GM12878 (cell line): Measurements from ENCODE around the gene TMEM121B. TPM values are rescaled to one million over a fixed set of nuclear protein-coding genes. Genes with fewer than 3 reads are reported as not detected.

Source experiments
- ATAC-seq: fragments of 200-7000 bp; cut with Tn5 transposase; 3 replicates; pipeline ENCODE4 v1.9.1; 2020; ENCODE audit warnings: mild to moderate bottlenecking, moderate library complexity
- BruUV-seq: library from RNA; stranded (reverse); fragments of 400-500 nt; replicated peaks from 2 replicates; lab custom pipeline; 2021; lab: Mats Ljungman, UMichigan
- CTCF ChIA-PET: fragments of 300-600 bp; sonication (Branson Sonifier 250); formaldehyde crosslinking; extraction: SDS; loops from one replicate; lab custom pipeline; 2021; ENCODE audit warnings: inconsistent platforms; lab: Yijun Ruan, JAX
- POLR2A ChIA-PET: fragments of 350-600 bp; formaldehyde crosslinking; extraction: SDS; loops from one replicate; lab custom pipeline; 2021; ENCODE audit warnings: inconsistent platforms; lab: Charles Lee
- RAD21 ChIA-PET: fragments of 300-600 bp; sonication (Branson Sonifier 250); formaldehyde crosslinking; loops from one replicate; lab custom pipeline; 2023; ENCODE audit warnings: antibody characterized with exemption; ENCODE audit not compliant: unreplicated experiment; lab: Charles Lee
- SMC1A ChIA-PET: fragments of 300-600 bp; sonication (Branson Sonifier 250); formaldehyde crosslinking; loops from one replicate; lab custom pipeline; 2023; ENCODE audit not compliant: unreplicated experiment, uncharacterized antibody; lab: Charles Lee
- DNase-seq: peaks from one replicate; pipeline ENCODE4 v3.0.0-alpha.2; 2011; ENCODE audit warnings: low read depth, low spot score
- FAIRE-seq: peaks from 3 replicates; lab custom pipeline; 2011; peaks lifted over from hg19 to GRCh38; lab: Jason Lieb, UNC
- H2AFZ ChIP-seq: 2 replicates; pipeline ENCODE4 v1.6.0; 2011; ENCODE audit warnings: low read depth, low read length, control low read depth; ENCODE audit not compliant: control insufficient read depth
- H3K27ac ChIP-seq: 2 replicates; pipeline ENCODE4 v1.5.1; 2011; ENCODE audit warnings: control low read depth; ENCODE audit not compliant: control insufficient read depth, insufficient read depth
- H3K27me3 ChIP-seq, 2 experiments: replicated peaks in 1 of 2; 2 replicates each; pipeline versions ENCODE4 v1.6.0 to v1.6.1; 2011; ENCODE audit warnings: low read length in 1 of 2; ENCODE audit not compliant: control insufficient read depth in 2 of 2, insufficient read depth in 2 of 2
- H3K36me3 ChIP-seq, 2 experiments: 2 replicates each; pipeline ENCODE4 v1.5.1; 2011; ENCODE audit warnings: low read length in 1 of 2; ENCODE audit not compliant: control insufficient read depth in 2 of 2, insufficient read depth in 2 of 2
- H3K4me1 ChIP-seq: 2 replicates; pipeline ENCODE4 v1.6.1; 2011; ENCODE audit warnings: mild to moderate bottlenecking, low read length, moderate library complexity, mixed read lengths; ENCODE audit not compliant: control insufficient read depth, insufficient read depth
- H3K4me2 ChIP-seq: 2 replicates; pipeline ENCODE4 v1.6.0; 2011; ENCODE audit warnings: control low read depth; ENCODE audit not compliant: control insufficient read depth, insufficient read depth
- H3K4me3 ChIP-seq: fragments of 200-600 bp; sonication (generic); 2 replicates; pipeline ENCODE4 v1.5.1; 2016
- H3K79me2 ChIP-seq: 2 replicates; pipeline ENCODE4 v1.6.0; 2011; ENCODE audit warnings: low read length; ENCODE audit not compliant: control insufficient read depth, insufficient read depth
- H3K9ac ChIP-seq: 2 replicates; pipeline ENCODE4 v1.8.0; 2011; ENCODE audit warnings: low read length, control low read depth, mixed read lengths; ENCODE audit not compliant: control insufficient read depth, insufficient read depth
- H3K9me3 ChIP-seq: replicated peaks from 3 replicates; pipeline ENCODE4 v1.5.1; 2011; ENCODE audit warnings: mild to moderate bottlenecking, low read length; ENCODE audit not compliant: control insufficient read depth, insufficient read depth
- H4K20me1 ChIP-seq: 2 replicates; pipeline ENCODE4 v1.6.0; 2011; ENCODE audit not compliant: control insufficient read depth, insufficient read depth
- BHLHE40 ChIP-seq, 2 experiments: fragments of 450-650 bp in 1 of 2; IDR thresholded peaks; 2 replicates each; pipeline ENCODE4 v1.6.1; 2011 to 2017; ENCODE audit warnings: low read depth in 2 of 2, borderline replicate concordance in 1 of 2, improper control_type of control experiment in 1 of 2, low read length in 1 of 2, mild to moderate bottlenecking in 1 of 2
- CBX5 ChIP-seq: sonication (generic); IDR thresholded peaks from 2 replicates; pipeline ENCODE4 v1.6.1; 2016; ENCODE audit warnings: low read depth, moderate library complexity, mild to moderate bottlenecking, inconsistent platforms
- CHD4 ChIP-seq: fragments of 200-600 bp; sonication (generic); IDR thresholded peaks from 2 replicates; pipeline ENCODE4 v1.6.1; 2016; ENCODE audit warnings: mild to moderate bottlenecking
- CREM ChIP-seq: IDR thresholded peaks from 2 replicates; pipeline ENCODE4 v1.6.1; 2014; ENCODE audit warnings: antibody characterized with exemption, low read depth
- EED ChIP-seq: sonication (generic); IDR thresholded peaks from 2 replicates; pipeline ENCODE4 v1.6.1; 2016; ENCODE audit warnings: antibody characterized with exemption, low read depth
- FOXM1 ChIP-seq: IDR thresholded peaks from 2 replicates; pipeline ENCODE4 v1.6.1; 2012; ENCODE audit warnings: low read depth, mild to moderate bottlenecking, inconsistent platforms, low read length, moderate library complexity
- IKZF2 ChIP-seq, 2 experiments: fragments of 450-650 bp; IDR thresholded peaks; 2 replicates each; pipeline ENCODE4 v1.6.1; 2017; ENCODE audit warnings: mild to moderate bottlenecking in 2 of 2, moderate library complexity in 2 of 2
- NFIC ChIP-seq: IDR thresholded peaks from 2 replicates; pipeline ENCODE4 v1.6.1; 2012; ENCODE audit warnings: low read depth, mild to moderate bottlenecking, inconsistent platforms, low read length, moderate library complexity
- RAD51 ChIP-seq: fragments of 450-650 bp; IDR thresholded peaks from 2 replicates; pipeline ENCODE4 v1.6.1; 2016; ENCODE audit warnings: moderate library complexity, mild to moderate bottlenecking, inconsistent platforms
- SIN3A ChIP-seq: IDR thresholded peaks from 2 replicates; pipeline ENCODE4 v1.6.1; 2012; ENCODE audit warnings: low read depth, low read length, improper control_type of control experiment
- SMAD5 ChIP-seq: IDR thresholded peaks from 2 replicates; pipeline ENCODE4 v1.6.1; 2016; ENCODE audit warnings: antibody characterized with exemption, low read depth
- SP1 ChIP-seq: IDR thresholded peaks from one replicate; pipeline ENCODE4 v1.6.1; 2011; ENCODE audit warnings: low read depth, low read length
- SPI1 ChIP-seq: IDR thresholded peaks from 2 replicates; pipeline ENCODE4 v1.6.1; 2011; ENCODE audit warnings: low read depth, mild to moderate bottlenecking, low read length, moderate library complexity, borderline replicate concordance; ENCODE audit not compliant: insufficient read depth
- SREBF1 ChIP-seq: IDR thresholded peaks from 2 replicates; pipeline ENCODE4 v1.6.1; 2012; ENCODE audit warnings: mild to moderate bottlenecking, low read length
- YBX1 ChIP-seq: fragments of 450-650 bp; IDR thresholded peaks from 2 replicates; pipeline ENCODE4 v1.6.1; 2016; ENCODE audit warnings: antibody characterized with exemption
- ZNF24 ChIP-seq: fragments of 450-650 bp; IDR thresholded peaks from 2 replicates; pipeline ENCODE4 v1.6.1; 2017; ENCODE audit warnings: antibody characterized with exemption, mild to moderate bottlenecking
- WGBS: methylation state at CpG from one replicate; pipeline ENCODE4 v1.1.6; 2016; ENCODE audit warnings: low lambda C conversion rate; ENCODE audit not compliant: insufficient replicate concordance, insufficient coverage; ENCODE audit errors: missing lambda C conversion rate; 5-methylcytosine and 5-hydroxymethylcytosine counted together
- in situ Hi-C: fragments of 300-500 bp; cut with MboI; formaldehyde crosslinking; loops from 9 replicates; pipeline ENCODE4 v1.14.3; 2018; ENCODE audit warnings: mixed read lengths
- intact Hi-C: fragments of 100-400 bp; cut with micrococcal nuclease; formaldehyde crosslinking; loops from one replicate; pipeline ENCODE4 v1.14.2; 2022; ENCODE audit not compliant: unreplicated experiment
- polyA plus RNA-seq, 11 experiments: library from polyadenylated mRNA; depleted of rRNA in 4 of 11; unstranded in 6 of 11; stranded (reverse) in 5 of 11; fragments of >200 nt; fragmentation: Nextera tagmentation in 4 of 11; fragmentation: Illumina TruSeq in 1 of 11; extraction: Ambion mirVana in 4 of 11; extraction: Trizol in 1 of 11; gene quantifications; 1 replicate in 1 of 11; 2 replicates in 10 of 11; pipeline versions ENCODE4 v1.2.1 to v1.2.3, GENCODE V29; 2011 to 2016; ENCODE audit warnings: inconsistent platforms in 2 of 11, missing spikeins in 2 of 11, low read depth in 1 of 11
- total RNA-seq, 4 experiments: library from RNA; depleted of rRNA in 3 of 4; stranded (reverse); fragments of >200 nt in 3 of 4; fragmentation: Illumina TruSeq in 1 of 4; extraction: Trizol in 1 of 4; gene quantifications; 2 replicates each; pipeline versions ENCODE4 v1.2.1 to v1.2.3, GENCODE V29; 2013 to 2021
- TF ChIP-seq, protein P1 (sequence below): IDR thresholded peaks from 2 replicates; pipeline ENCODE4 v1.6.1; 2012; ENCODE audit warnings: mild to moderate bottlenecking, low read depth, low read length
- TF ChIP-seq, protein P2 (sequence below): fragments of 450-650 bp; IDR thresholded peaks from 2 replicates; pipeline ENCODE4 v1.6.1; 2017; ENCODE audit warnings: low read depth, mild to moderate bottlenecking, moderate library complexity

Gene TMEM121B
- total and polyA plus RNA-seq, 10 of the 15 experiments (the other 5 are each of a cell fraction or from before 2014, with no cell fraction given): 0.02 to 0.10 (median 0.06) TPM; not detected in 5

DNA sequence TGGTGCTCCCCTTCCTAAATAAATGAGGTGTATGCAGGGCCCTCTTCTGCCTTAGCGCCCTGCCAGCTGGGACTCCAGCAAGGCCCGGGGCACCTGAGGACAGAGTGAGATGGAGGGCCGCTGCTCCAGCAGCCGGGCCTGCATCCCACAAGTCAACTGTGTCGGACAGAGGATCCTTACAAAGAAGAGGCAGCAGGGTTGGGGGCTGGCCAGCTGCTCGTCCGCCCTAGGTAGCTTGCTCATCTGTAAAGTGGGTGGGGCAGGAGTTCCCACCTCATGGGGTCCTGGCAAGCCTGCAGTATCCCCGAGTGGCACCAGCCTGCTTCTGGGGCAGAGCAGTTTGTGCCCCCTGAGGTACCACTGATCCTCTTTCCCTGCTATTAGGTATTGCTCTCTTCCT is 7.6 kb downstream of the TMEM121B start:
- no peaks in the 10 kb centered on the region for H3K27me3 ChIP-seq
- ChIA-PET RAD21 (no interaction called here), POLR2A (interaction anchor here (0.7 kb wide), 1 partner anchor 26 kb away, joined by 5 read pairs; no protein-coding TSS in a partner anchor), SMC1A (no interaction called here), CTCF (no interaction called here)
- no peak overlapping the region for H3K27ac ChIP-seq
- peaks cover 0 to 10% of the 10 kb centered on the region in 2 experiments; a peak in 3 of 4 replicates for H3K36me3 ChIP-seq
- H3K79me2 ChIP-seq: no peaks in the 10 kb centered on the region
- H2AFZ ChIP-seq: no peak overlapping the region
- H3K9ac ChIP-seq: no peak overlapping the region
- WGBS: 73% methylated on average over 8 of the region's 8 CpGs
- in situ Hi-C loops: no loop called here
- intact Hi-C loops: no loop called here
- H4K20me1 ChIP-seq: no peaks in the 10 kb centered on the region
- peaks cover 15% of the 10 kb centered on the region for H3K4me1 ChIP-seq
- FAIRE-seq (no peak), ATAC-seq (no peak), DNase-seq (no peak)
- no peak for TF ChIP-seq CREM
- TF ChIP-seq CBX5: no peak
- TF ChIP-seq SMAD5: no peak
- TF ChIP-seq CHD4: no peak
- TF ChIP-seq SIN3A: no peak
- TF ChIP-seq ZNF24: no peak
- TF ChIP-seq NFIC: no peak
- TF ChIP-seq BHLHE40 (IDR thresholded peaks at IDR 0.05; ENCODE audit: borderline replicate concordance in 1 of 2, low read depth in 2 of 2, low read length in 1 of 2): no peak
- TF ChIP-seq IKZF2 (IDR thresholded peaks at IDR 0.05): no peak
- TF ChIP-seq, protein P1, sequence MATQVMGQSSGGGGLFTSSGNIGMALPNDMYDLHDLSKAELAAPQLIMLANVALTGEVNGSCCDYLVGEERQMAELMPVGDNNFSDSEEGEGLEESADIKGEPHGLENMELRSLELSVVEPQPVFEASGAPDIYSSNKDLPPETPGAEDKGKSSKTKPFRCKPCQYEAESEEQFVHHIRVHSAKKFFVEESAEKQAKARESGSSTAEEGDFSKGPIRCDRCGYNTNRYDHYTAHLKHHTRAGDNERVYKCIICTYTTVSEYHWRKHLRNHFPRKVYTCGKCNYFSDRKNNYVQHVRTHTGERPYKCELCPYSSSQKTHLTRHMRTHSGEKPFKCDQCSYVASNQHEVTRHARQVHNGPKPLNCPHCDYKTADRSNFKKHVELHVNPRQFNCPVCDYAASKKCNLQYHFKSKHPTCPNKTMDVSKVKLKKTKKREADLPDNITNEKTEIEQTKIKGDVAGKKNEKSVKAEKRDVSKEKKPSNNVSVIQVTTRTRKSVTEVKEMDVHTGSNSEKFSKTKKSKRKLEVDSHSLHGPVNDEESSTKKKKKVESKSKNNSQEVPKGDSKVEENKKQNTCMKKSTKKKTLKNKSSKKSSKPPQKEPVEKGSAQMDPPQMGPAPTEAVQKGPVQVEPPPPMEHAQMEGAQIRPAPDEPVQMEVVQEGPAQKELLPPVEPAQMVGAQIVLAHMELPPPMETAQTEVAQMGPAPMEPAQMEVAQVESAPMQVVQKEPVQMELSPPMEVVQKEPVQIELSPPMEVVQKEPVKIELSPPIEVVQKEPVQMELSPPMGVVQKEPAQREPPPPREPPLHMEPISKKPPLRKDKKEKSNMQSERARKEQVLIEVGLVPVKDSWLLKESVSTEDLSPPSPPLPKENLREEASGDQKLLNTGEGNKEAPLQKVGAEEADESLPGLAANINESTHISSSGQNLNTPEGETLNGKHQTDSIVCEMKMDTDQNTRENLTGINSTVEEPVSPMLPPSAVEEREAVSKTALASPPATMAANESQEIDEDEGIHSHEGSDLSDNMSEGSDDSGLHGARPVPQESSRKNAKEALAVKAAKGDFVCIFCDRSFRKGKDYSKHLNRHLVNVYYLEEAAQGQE: no peak
- TF ChIP-seq FOXM1: no peak
- no peak for TF ChIP-seq RAD51
- TF ChIP-seq, protein P2, sequence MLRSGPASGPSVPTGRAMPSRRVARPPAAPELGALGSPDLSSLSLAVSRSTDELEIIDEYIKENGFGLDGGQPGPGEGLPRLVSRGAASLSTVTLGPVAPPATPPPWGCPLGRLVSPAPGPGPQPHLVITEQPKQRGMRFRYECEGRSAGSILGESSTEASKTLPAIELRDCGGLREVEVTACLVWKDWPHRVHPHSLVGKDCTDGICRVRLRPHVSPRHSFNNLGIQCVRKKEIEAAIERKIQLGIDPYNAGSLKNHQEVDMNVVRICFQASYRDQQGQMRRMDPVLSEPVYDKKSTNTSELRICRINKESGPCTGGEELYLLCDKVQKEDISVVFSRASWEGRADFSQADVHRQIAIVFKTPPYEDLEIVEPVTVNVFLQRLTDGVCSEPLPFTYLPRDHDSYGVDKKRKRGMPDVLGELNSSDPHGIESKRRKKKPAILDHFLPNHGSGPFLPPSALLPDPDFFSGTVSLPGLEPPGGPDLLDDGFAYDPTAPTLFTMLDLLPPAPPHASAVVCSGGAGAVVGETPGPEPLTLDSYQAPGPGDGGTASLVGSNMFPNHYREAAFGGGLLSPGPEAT: no peak
- no peak for TF ChIP-seq SP1
- TF ChIP-seq EED: no peak
- TF ChIP-seq YBX1: no peak
- TF ChIP-seq SPI1: no peak
- no peak for TF ChIP-seq SREBF1
- H3K9me3 ChIP-seq: no peaks in the 10 kb centered on the region
- no peak overlapping the region for H3K4me3 ChIP-seq
- no TSS peak for BruUV-seq
- no peak overlapping the region for H3K4me2 ChIP-seq
